GM23338 (cell line): ENCODE results near the gene UBE2S. TPM values are rescaled to one million over a fixed set of nuclear protein-coding genes. Genes with fewer than 3 reads are reported as not detected.

Experiments used
- ATAC-seq: fragments of 200-7000 bp; cut with Tn5 transposase; 3 replicates; pipeline ENCODE4 v1.9.1; 2020
- DNase-seq: peaks from one replicate; pipeline ENCODE4 v3.0.0-alpha.2; 2015; ENCODE audit warnings: low spot score
- H2AFZ ChIP-seq: fragments of 200-600 bp; sonication (generic); 2 replicates; pipeline ENCODE4 v1.8.0; 2016; ENCODE audit warnings: antibody characterized with exemption, mild to moderate bottlenecking, moderate library complexity
- H3F3A ChIP-seq: fragments of 200-600 bp; sonication (generic); replicated peaks from 2 replicates; pipeline ENCODE4 v1.8.0; 2017; ENCODE audit warnings: antibody characterized with exemption, mixed run types, low read depth
- H3K27ac ChIP-seq: fragments of 200-600 bp; sonication (generic); 2 replicates; pipeline ENCODE4 v1.6.1; 2016; ENCODE audit warnings: low read depth
- H3K27me3 ChIP-seq: fragments of 200-600 bp; sonication (generic); 2 replicates; pipeline ENCODE4 v1.8.0; 2016; ENCODE audit warnings: mild to moderate bottlenecking, mixed run types, moderate library complexity; ENCODE audit not compliant: insufficient read depth
- H3K36me3 ChIP-seq: fragments of 200-600 bp; sonication (generic); 2 replicates; pipeline ENCODE4 v1.8.0; 2016; ENCODE audit warnings: mild to moderate bottlenecking; ENCODE audit not compliant: insufficient read depth
- H3K4me1 ChIP-seq: fragments of 200-600 bp; sonication (generic); 2 replicates; pipeline ENCODE4 v1.8.0; 2016; ENCODE audit warnings: mild to moderate bottlenecking, moderate library complexity; ENCODE audit not compliant: insufficient read depth
- H3K4me2 ChIP-seq: fragments of 200-600 bp; sonication (generic); 2 replicates; pipeline ENCODE4 v1.7.1; 2017; ENCODE audit warnings: mixed run types
- H3K4me3 ChIP-seq: fragments of 200-600 bp; sonication (generic); 2 replicates; pipeline ENCODE4 v1.6.1; 2016; ENCODE audit warnings: mixed run types
- H3K79me2 ChIP-seq: fragments of 200-600 bp; sonication (generic); replicated peaks from 2 replicates; pipeline ENCODE4 v1.8.0; 2017; ENCODE audit warnings: mild to moderate bottlenecking; ENCODE audit not compliant: insufficient read depth
- H3K9me2 ChIP-seq: fragments of 200-600 bp; sonication (generic); 2 replicates; pipeline ENCODE4 v1.8.0; 2017; ENCODE audit not compliant: insufficient read depth
- H4K20me1 ChIP-seq: fragments of 200-600 bp; sonication (generic); replicated peaks from 2 replicates; pipeline ENCODE4 v1.8.0; 2017; ENCODE audit warnings: mild to moderate bottlenecking; ENCODE audit not compliant: insufficient read depth
- H3K27ac Mint-ChIP-seq: 2 replicates; pipeline ENCODE4 v1.8.0; 2020; ENCODE audit warnings: inconsistent platforms, mild to moderate bottlenecking, moderate library complexity, mixed read lengths
- H3K27me3 Mint-ChIP-seq: 3 replicates; pipeline ENCODE4 v1.8.0; 2022; ENCODE audit warnings: low read depth, mild to moderate bottlenecking, moderate library complexity, mixed read lengths, inconsistent platforms; ENCODE audit not compliant: insufficient read depth, poor library complexity
- H3K36me3 Mint-ChIP-seq: 3 replicates; pipeline ENCODE4 v1.8.0; 2021; ENCODE audit warnings: low read depth, mild to moderate bottlenecking, inconsistent platforms, moderate library complexity, mixed read lengths
- H3K4me1 Mint-ChIP-seq: 3 replicates; pipeline ENCODE4 v1.8.0; 2020; ENCODE audit warnings: mild to moderate bottlenecking, inconsistent platforms, mixed read lengths
- H3K4me3 Mint-ChIP-seq: 3 replicates; pipeline ENCODE4 v1.8.0; 2021; ENCODE audit warnings: moderate library complexity, mild to moderate bottlenecking, inconsistent platforms, mixed read lengths
- H3K9me3 Mint-ChIP-seq: 3 replicates; pipeline ENCODE4 v1.8.0; 2020; ENCODE audit warnings: moderate library complexity, mild to moderate bottlenecking, inconsistent platforms, mixed read lengths
- CREB1 ChIP-seq: fragments of 250-450 bp; sonication (Bioruptor Pico); IDR thresholded peaks from 2 replicates; pipeline ENCODE4 v1.5.0; 2020; ENCODE audit warnings: low read depth, mild to moderate bottlenecking, moderate library complexity
- EZH2 ChIP-seq: fragments of 200-600 bp; sonication (generic); IDR thresholded peaks from one replicate; pipeline ENCODE4 v1.8.0; 2017; ENCODE audit warnings: antibody characterized with exemption, mild to moderate bottlenecking, low read depth; ENCODE audit not compliant: unreplicated experiment
- EZH2phosphoT487 ChIP-seq: fragments of 200-600 bp; sonication (generic); IDR thresholded peaks from one replicate; pipeline ENCODE4 v1.8.1; 2018; ENCODE audit warnings: antibody characterized with exemption; ENCODE audit not compliant: unreplicated experiment
- NANOG ChIP-seq: IDR thresholded peaks from 2 replicates; pipeline ENCODE4 v1.6.1; 2016; ENCODE audit warnings: antibody characterized with exemption, borderline replicate concordance
- POLR2AphosphoS5 ChIP-seq: IDR thresholded peaks from 2 replicates; pipeline ENCODE4 v1.6.1; 2016; ENCODE audit warnings: antibody characterized with exemption, low read depth
- STAT1 ChIP-seq: IDR thresholded peaks from one replicate; pipeline ENCODE4 v1.6.1; 2016; ENCODE audit warnings: antibody characterized with exemption; ENCODE audit not compliant: unreplicated experiment
- ZNF114 ChIP-seq: fragments of 250-450 bp; sonication (Bioruptor Pico); IDR thresholded peaks from 2 replicates; pipeline ENCODE4 v1.5.0; 2020; ENCODE audit warnings: mild to moderate bottlenecking, moderate library complexity
- ZNF331 ChIP-seq: fragments of 250-450 bp; sonication (Bioruptor Pico); IDR thresholded peaks from 2 replicates; pipeline ENCODE4 v1.5.0; 2020; ENCODE audit warnings: low read depth, mild to moderate bottlenecking, moderate library complexity
- polyA plus RNA-seq: library from polyadenylated mRNA; unstranded; fragments of >200 nt; fragmentation: Nextera tagmentation; extraction: Ambion mirVana; gene quantifications from 2 replicates; pipeline ENCODE4 v1.2.1, GENCODE V29; 2016
- total RNA-seq: library from RNA; depleted of rRNA; stranded (reverse); fragments of >200 nt; shearing (Covaris generic); gene quantifications from 2 replicates; pipeline ENCODE4 v1.2.3, GENCODE V29; 2014
- TF ChIP-seq, protein P1 (sequence below): fragments of 250-450 bp; sonication (Bioruptor Pico); IDR thresholded peaks from 2 replicates; pipeline ENCODE4 v1.5.0; 2020; ENCODE audit warnings: mild to moderate bottlenecking, moderate library complexity
- TF ChIP-seq, protein P2 (sequence below): IDR thresholded peaks from 2 replicates; pipeline ENCODE4 v1.6.1; 2016; ENCODE audit warnings: antibody characterized with exemption
- TF ChIP-seq, protein P3 (sequence below), 2 experiments: fragments of 200-600 bp in 1 of 2; sonication (generic) in 1 of 2; conservative IDR thresholded peaks; 2 replicates each; pipeline versions ENCODE4 v1.5.1 to v1.6.1; 2016 to 2017; ENCODE audit warnings: antibody characterized with exemption in 2 of 2, low read depth in 2 of 2, mild to moderate bottlenecking in 2 of 2, moderate library complexity in 1 of 2

UBE2S gene
- total and polyA plus RNA-seq, 2 experiments from 2014 or later, result 363 to 533 TPM

DNA sequence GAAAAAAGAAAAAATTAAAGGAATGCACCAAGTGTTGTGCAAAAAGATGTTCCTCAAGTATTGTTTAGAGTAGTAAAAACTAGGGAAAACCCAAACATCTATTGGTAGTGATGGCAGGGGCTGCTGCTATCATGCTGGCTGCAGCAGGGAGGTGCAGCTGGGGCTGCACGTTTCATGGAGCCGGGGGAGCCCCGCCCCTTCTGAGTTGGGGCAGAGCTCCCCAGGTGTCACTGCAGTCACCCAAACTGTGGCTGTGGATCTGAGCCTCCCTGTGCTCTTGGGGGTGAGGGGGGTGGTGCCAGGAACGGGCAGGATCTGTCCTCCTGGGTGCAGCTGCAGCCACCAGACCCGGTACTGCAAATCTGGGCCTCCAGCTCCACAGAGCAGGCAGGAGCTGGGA lies 11.5 kb upstream of the UBE2S start (continued):
- TF ChIP-seq, protein P1, sequence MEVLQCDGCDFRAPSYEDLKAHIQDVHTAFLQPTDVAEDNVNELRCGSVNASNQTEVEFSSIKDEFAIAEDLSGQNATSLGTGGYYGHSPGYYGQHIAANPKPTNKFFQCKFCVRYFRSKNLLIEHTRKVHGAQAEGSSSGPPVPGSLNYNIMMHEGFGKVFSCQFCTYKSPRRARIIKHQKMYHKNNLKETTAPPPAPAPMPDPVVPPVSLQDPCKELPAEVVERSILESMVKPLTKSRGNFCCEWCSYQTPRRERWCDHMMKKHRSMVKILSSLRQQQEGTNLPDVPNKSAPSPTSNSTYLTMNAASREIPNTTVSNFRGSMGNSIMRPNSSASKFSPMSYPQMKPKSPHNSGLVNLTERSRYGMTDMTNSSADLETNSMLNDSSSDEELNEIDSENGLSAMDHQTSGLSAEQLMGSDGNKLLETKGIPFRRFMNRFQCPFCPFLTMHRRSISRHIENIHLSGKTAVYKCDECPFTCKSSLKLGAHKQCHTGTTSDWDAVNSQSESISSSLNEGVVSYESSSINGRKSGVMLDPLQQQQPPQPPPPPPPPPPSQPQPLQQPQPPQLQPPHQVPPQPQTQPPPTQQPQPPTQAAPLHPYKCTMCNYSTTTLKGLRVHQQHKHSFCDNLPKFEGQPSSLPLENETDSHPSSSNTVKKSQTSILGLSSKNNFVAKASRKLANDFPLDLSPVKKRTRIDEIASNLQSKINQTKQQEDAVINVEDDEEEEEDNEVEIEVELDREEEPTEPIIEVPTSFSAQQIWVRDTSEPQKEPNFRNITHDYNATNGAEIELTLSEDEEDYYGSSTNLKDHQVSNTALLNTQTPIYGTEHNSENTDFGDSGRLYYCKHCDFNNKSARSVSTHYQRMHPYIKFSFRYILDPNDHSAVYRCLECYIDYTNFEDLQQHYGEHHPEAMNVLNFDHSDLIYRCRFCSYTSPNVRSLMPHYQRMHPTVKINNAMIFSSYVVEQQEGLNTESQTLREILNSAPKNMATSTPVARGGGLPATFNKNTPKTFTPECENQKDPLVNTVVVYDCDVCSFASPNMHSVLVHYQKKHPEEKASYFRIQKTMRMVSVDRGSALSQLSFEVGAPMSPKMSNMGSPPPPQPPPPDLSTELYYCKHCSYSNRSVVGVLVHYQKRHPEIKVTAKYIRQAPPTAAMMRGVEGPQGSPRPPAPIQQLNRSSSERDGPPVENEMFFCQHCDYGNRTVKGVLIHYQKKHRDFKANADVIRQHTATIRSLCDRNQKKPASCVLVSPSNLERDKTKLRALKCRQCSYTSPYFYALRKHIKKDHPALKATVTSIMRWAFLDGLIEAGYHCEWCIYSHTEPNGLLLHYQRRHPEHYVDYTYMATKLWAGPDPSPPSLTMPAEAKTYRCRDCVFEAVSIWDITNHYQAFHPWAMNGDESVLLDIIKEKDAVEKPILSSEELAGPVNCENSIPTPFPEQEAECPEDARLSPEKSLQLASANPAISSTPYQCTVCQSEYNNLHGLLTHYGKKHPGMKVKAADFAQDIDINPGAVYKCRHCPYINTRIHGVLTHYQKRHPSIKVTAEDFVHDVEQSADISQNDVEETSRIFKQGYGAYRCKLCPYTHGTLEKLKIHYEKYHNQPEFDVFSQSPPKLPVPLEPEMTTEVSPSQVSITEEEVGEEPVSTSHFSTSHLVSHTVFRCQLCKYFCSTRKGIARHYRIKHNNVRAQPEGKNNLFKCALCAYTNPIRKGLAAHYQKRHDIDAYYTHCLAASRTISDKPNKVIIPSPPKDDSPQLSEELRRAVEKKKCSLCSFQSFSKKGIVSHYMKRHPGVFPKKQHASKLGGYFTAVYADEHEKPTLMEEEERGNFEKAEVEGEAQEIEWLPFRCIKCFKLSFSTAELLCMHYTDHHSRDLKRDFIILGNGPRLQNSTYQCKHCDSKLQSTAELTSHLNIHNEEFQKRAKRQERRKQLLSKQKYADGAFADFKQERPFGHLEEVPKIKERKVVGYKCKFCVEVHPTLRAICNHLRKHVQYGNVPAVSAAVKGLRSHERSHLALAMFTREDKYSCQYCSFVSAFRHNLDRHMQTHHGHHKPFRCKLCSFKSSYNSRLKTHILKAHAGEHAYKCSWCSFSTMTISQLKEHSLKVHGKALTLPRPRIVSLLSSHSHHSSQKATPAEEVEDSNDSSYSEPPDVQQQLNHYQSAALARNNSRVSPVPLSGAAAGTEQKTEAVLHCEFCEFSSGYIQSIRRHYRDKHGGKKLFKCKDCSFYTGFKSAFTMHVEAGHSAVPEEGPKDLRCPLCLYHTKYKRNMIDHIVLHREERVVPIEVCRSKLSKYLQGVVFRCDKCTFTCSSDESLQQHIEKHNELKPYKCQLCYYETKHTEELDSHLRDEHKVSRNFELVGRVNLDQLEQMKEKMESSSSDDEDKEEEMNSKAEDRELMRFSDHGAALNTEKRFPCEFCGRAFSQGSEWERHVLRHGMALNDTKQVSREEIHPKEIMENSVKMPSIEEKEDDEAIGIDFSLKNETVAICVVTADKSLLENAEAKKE (CRISPR knock-in tag), result no peak
- TF ChIP-seq ZNF331 (CRISPR knock-in tag) (no peak), EZH2phosphoT487 (no peak), STAT1 (no peak)

DNA sequence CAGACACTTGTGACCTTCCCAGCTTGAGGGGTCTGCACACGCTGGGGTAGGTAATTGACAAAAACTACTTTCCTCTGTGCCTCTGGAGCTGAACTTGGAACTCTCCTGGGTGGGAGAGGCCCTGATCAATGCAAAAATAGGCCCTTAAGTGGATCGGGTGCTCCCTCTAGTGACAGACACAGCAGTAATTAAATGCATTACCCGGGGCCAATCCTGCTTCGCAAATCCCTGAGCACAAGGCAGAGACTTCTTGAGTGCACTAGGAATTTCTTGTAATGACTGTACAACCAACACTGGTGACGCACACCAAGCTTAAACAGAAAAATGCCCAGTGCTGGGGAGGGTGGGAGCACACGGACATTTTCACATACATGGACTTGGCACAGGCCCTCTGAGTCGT lies 10.6 kb upstream of the UBE2S start:
- Histone ChIP-seq H3K9me2 (no peaks in the 10 kb centered on the region), H3K4me2 (no peak overlapping the region), H3F3A (no peaks in the 10 kb centered on the region), H4K20me1 (no peaks in the 10 kb centered on the region), H3K4me3 (no peak overlapping the region), H3K79me2 (no peaks in the 10 kb centered on the region), H2AFZ (peak overlapping the region; percentile 48; the same call in 1 of the 2 replicates), H3K4me1 (no peaks in the 10 kb centered on the region), H3K27me3 (peaks cover 7% of the 10 kb centered on the region; the same call in 1 of the 2 replicates), H3K36me3 (no peaks in the 10 kb centered on the region), H3K27ac (no peak overlapping the region)
- ATAC-seq (peak; percentile 98), DNase-seq (peak; percentile 92)
- Mint-ChIP-seq H3K36me3 (no peaks in the 10 kb centered on the region; the same call in 2 of the 3 replicates), H3K9me3 (peaks cover 14% of the 10 kb centered on the region), H3K27ac (no peak overlapping the region), H3K4me1 (peaks cover 2% of the 10 kb centered on the region; the same call in 2 of the 3 replicates), H3K4me3 (no peak overlapping the region; the same call in 2 of the 3 replicates), H3K27me3 (peaks cover 21% of the 10 kb centered on the region)
- TF ChIP-seq, protein P2, sequence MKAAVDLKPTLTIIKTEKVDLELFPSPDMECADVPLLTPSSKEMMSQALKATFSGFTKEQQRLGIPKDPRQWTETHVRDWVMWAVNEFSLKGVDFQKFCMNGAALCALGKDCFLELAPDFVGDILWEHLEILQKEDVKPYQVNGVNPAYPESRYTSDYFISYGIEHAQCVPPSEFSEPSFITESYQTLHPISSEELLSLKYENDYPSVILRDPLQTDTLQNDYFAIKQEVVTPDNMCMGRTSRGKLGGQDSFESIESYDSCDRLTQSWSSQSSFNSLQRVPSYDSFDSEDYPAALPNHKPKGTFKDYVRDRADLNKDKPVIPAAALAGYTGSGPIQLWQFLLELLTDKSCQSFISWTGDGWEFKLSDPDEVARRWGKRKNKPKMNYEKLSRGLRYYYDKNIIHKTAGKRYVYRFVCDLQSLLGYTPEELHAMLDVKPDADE, result no peak
- TF ChIP-seq NANOG (no peak), CREB1 (CRISPR knock-in tag) (0 out of 2 replicates have a peak, but pooled peaks have one; percentile 20), EZH2 (no peak), ZNF114 (CRISPR knock-in tag) (no peak), STAT1 (no peak), EZH2phosphoT487 (no peak), POLR2AphosphoS5 (no peak), ZNF331 (CRISPR knock-in tag) (no peak)
- TF ChIP-seq, protein P3, sequence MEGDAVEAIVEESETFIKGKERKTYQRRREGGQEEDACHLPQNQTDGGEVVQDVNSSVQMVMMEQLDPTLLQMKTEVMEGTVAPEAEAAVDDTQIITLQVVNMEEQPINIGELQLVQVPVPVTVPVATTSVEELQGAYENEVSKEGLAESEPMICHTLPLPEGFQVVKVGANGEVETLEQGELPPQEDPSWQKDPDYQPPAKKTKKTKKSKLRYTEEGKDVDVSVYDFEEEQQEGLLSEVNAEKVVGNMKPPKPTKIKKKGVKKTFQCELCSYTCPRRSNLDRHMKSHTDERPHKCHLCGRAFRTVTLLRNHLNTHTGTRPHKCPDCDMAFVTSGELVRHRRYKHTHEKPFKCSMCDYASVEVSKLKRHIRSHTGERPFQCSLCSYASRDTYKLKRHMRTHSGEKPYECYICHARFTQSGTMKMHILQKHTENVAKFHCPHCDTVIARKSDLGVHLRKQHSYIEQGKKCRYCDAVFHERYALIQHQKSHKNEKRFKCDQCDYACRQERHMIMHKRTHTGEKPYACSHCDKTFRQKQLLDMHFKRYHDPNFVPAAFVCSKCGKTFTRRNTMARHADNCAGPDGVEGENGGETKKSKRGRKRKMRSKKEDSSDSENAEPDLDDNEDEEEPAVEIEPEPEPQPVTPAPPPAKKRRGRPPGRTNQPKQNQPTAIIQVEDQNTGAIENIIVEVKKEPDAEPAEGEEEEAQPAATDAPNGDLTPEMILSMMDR (conservative IDR thresholded peaks at IDR 0.05; ENCODE audit: low read depth in 2 of 2), result peak; percentile 83 to 94
